Panc1 (cell line): ENCODE data around the gene TPSG1. TPM values are rescaled to one million over a fixed set of nuclear protein-coding genes. Genes with fewer than 3 reads are reported as not detected.

Experiments
- ATAC-seq: fragments of 200-7000 bp; cut with Tn5 transposase; 2 replicates; pipeline ENCODE4 v1.9.1; 2020; ENCODE audit warnings: mild to moderate bottlenecking, moderate library complexity
- Bru-seq: library from RNA; stranded (reverse); fragments of 400-500 nt; gene quantifications from one replicate; lab custom pipeline; 2021; lab: Mats Ljungman, UMichigan
- BruChase-seq, 2 experiments: library from RNA; stranded (reverse); fragments of 400-500 nt; gene quantifications; one replicate each; lab custom pipeline; 2021; lab: Mats Ljungman, UMichigan
- BruUV-seq: library from RNA; stranded (reverse); fragments of 400-500 nt; replicated peaks from 2 replicates; lab custom pipeline; 2021; lab: Mats Ljungman, UMichigan
- CTCF ChIA-PET: fragments of 300-600 bp; sonication (Branson Sonifier 250); formaldehyde crosslinking; loops from one replicate; lab custom pipeline; 2022; ENCODE audit warnings: antibody characterized with exemption; lab: Charles Lee
- POLR2A ChIA-PET: fragments of 300-600 bp; sonication (Branson Sonifier 250); formaldehyde crosslinking; loops from one replicate; lab custom pipeline; 2022; ENCODE audit warnings: antibody characterized with exemption; lab: Charles Lee
- DNase-seq: peaks from one replicate; pipeline ENCODE4 v3.0.0-alpha.2; 2010; ENCODE audit warnings: low read depth, low spot score
- H3K27ac ChIP-seq: 2 replicates; pipeline ENCODE4 v1.5.1; 2011; ENCODE audit warnings: mild to moderate bottlenecking, low read length, inconsistent platforms
- H3K27me3 ChIP-seq: fragments of 200-500 bp; sonication (Bioruptor generic); 2 replicates; pipeline ENCODE4 v1.6.0; 2014; ENCODE audit warnings: low read length, inconsistent platforms; ENCODE audit not compliant: control insufficient read depth, insufficient read depth
- H3K36me3 ChIP-seq: fragments of 200-500 bp; sonication (Bioruptor generic); 2 replicates; pipeline ENCODE4 v1.5.1; 2014; ENCODE audit warnings: inconsistent platforms, mild to moderate bottlenecking, low read length, moderate library complexity; ENCODE audit not compliant: control insufficient read depth, insufficient read depth
- H3K4me1 ChIP-seq: 2 replicates; pipeline ENCODE4 v1.5.1; 2011; ENCODE audit warnings: inconsistent platforms, mild to moderate bottlenecking, low read length, moderate library complexity; ENCODE audit not compliant: control insufficient read depth, insufficient read depth
- H3K4me3 ChIP-seq, 2 experiments: 2 replicates each; pipeline ENCODE4 v1.5.1; 2011 to 2012; ENCODE audit warnings: low read depth in 2 of 2, low read length in 2 of 2, mild to moderate bottlenecking in 2 of 2, inconsistent platforms in 1 of 2, moderate library complexity in 1 of 2
- H3K9me3 ChIP-seq: fragments of 200-500 bp; sonication (Bioruptor generic); 2 replicates; pipeline ENCODE4 v1.5.1; 2014; ENCODE audit warnings: low read depth, mild to moderate bottlenecking, inconsistent platforms, low read length, moderate library complexity; ENCODE audit not compliant: control insufficient read depth, insufficient read depth
- CTCF ChIP-seq: fragments of 450-650 bp; IDR thresholded peaks from 2 replicates; pipeline ENCODE4 v1.5.1; 2017; ENCODE audit warnings: mild to moderate bottlenecking
- POLR2AphosphoS5 ChIP-seq: IDR thresholded peaks from 2 replicates; pipeline ENCODE4 v1.6.1; 2012; ENCODE audit warnings: mild to moderate bottlenecking, low read depth, low read length, moderate library complexity
- REST ChIP-seq, 2 experiments: IDR thresholded peaks; 2 replicates each; pipeline ENCODE4 v1.6.1; 2011 to 2012; ENCODE audit warnings: low read depth in 2 of 2, control low read depth in 1 of 2, low read length in 1 of 2, mild to moderate bottlenecking in 1 of 2, moderate library complexity in 1 of 2; ENCODE audit not compliant: insufficient read depth in 1 of 2
- SIN3A ChIP-seq: IDR thresholded peaks from 2 replicates; pipeline ENCODE4 v1.6.1; 2012; ENCODE audit warnings: low read depth, mild to moderate bottlenecking, low read length, moderate library complexity, borderline replicate concordance; ENCODE audit not compliant: insufficient read depth
- TCF7L2 ChIP-seq: IDR thresholded peaks from 2 replicates; pipeline ENCODE4 v1.6.1; 2011; ENCODE audit warnings: mild to moderate bottlenecking, low read depth, low read length, inconsistent platforms
- in situ Hi-C: cut with HindIII; loops from 2 replicates; pipeline ENCODE4 v1.10.0; 2016; ENCODE audit warnings: low sequenced_read_pairs, low pct_unique_long_range_greater_than_20kb
- intact Hi-C: fragments of 100-400 bp; cut with micrococcal nuclease; formaldehyde crosslinking; loops from one replicate; pipeline ENCODE4 v1.10.0; 2022; ENCODE audit not compliant: unreplicated experiment
- long read RNA-seq: library from polyadenylated mRNA; unstranded; transcript quantifications from one replicate; pipeline ENCODE4 v2.0.0, GENCODE V29; 2021; ENCODE audit not compliant: unreplicated experiment
- polyA plus RNA-seq: library from polyadenylated mRNA; unstranded; fragments of >200 nt; gene quantifications from one replicate; pipeline ENCODE4 v1.2.1, GENCODE V29; 2012; ENCODE audit warnings: missing spikeins; ENCODE audit not compliant: insufficient read length
- total RNA-seq: library from RNA; stranded (reverse); gene quantifications from one replicate; pipeline ENCODE4 v1.2.1, GENCODE V29; 2021; ENCODE audit not compliant: unreplicated experiment

The TPSG1 gene
- total RNA-seq (4.6 TPM), Bru-seq, nascent RNA (percentile 34 among the genes with signal in this experiment), BruChase-seq, experiment 1, labeled RNA remaining after a 2-hour chase (percentile 36 among the genes with signal in this experiment), BruChase-seq, experiment 2, labeled RNA remaining after a 6-hour chase (percentile 39 among the genes with signal in this experiment)
- 2.4 TPM for polyA plus RNA-seq
- long read RNA-seq, partial matches to known transcripts, result 1 of 1 reads
- long read RNA-seq, other reads (novel, unspliced or antisense), result 0 of 1 reads

- Histone ChIP-seq H3K27me3 (no peaks in the 10 kb centered on the region), H3K9me3 (no peaks in the 10 kb centered on the region), H3K4me1 (peaks cover 12% of the 10 kb centered on the region), H3K4me3 (no peak within 1 kb of the TSS), H3K36me3 (no peaks in the 10 kb centered on the region), H3K27ac (peak within 1 kb of the TSS; percentile 84)
- BruUV-seq, result no TSS peak
- 0 out of 2 replicates have a peak, but pooled peaks have one; percentile 15 for TF ChIP-seq POLR2AphosphoS5
- no peak for TF ChIP-seq SIN3A
- intact Hi-C loops, result no loop called here
- ATAC-seq, result peak; percentile 17
- CTCF ChIA-PET, result no interaction called here
- POLR2A ChIA-PET, result no interaction called here
- DNase-seq, result no peak
- in situ Hi-C loops, result no loop called here
Observed at GRCh38 chr16:1225051-1225451, at the start of gene TPSG1. TPSG1 (minus strand) TSS chr16:1225268; CDS start chr16:1225252, 16 bp downstream.

- no peaks in the 10 kb centered on the region for H3K9me3 ChIP-seq
- H3K36me3 ChIP-seq, result no peaks in the 10 kb centered on the region
- in situ Hi-C loops, result no loop called here
- ATAC-seq (no peak), DNase-seq (no peak)
- H3K27ac ChIP-seq, result no peak overlapping the region
- intact Hi-C loops, result no loop called here
- H3K4me3 ChIP-seq, result no peak overlapping the region
- no peaks in the 10 kb centered on the region for H3K27me3 ChIP-seq
- H3K4me1 ChIP-seq, result peaks cover 9% of the 10 kb centered on the region
- no TSS peak for BruUV-seq
- ChIA-PET CTCF (no interaction called here), POLR2A (no interaction called here)
- TF ChIP-seq CTCF, result no peak
- TF ChIP-seq REST (IDR thresholded peaks at IDR 0.05; ENCODE audit: insufficient read depth in 1 of 2, low read depth in 2 of 2, low read length in 1 of 2), result no peak
- TF ChIP-seq SIN3A, result no peak
- TF ChIP-seq POLR2AphosphoS5, result no peak
- no peak for TF ChIP-seq TCF7L2
Observed at GRCh38 chr16:1274767-1275166, 49.7 kb upstream of the TPSG1 start.

- in situ Hi-C loops (no loop called here), intact Hi-C loops (no loop called here)
- peaks cover 7% of the 10 kb centered on the region for H3K4me1 ChIP-seq
- no peak for TF ChIP-seq TCF7L2
- TF ChIP-seq SIN3A, result no peak
- no peak for TF ChIP-seq POLR2AphosphoS5
- TF ChIP-seq CTCF, result no peak
- no peak for TF ChIP-seq REST (IDR thresholded peaks at IDR 0.05; ENCODE audit: insufficient read depth in 1 of 2, low read depth in 2 of 2, low read length in 1 of 2)
- no peak overlapping the region for H3K4me3 ChIP-seq
- no peaks in the 10 kb centered on the region for H3K9me3 ChIP-seq
- BruUV-seq, result no TSS peak
- H3K27ac ChIP-seq, result no peak overlapping the region
- no peaks in the 10 kb centered on the region for H3K27me3 ChIP-seq
- DNase-seq (no peak), ATAC-seq (no peak)
- CTCF ChIA-PET, result no interaction called here
- no peaks in the 10 kb centered on the region for H3K36me3 ChIP-seq
- POLR2A ChIA-PET, result no interaction called here
Observed at GRCh38 chr16:1273816-1274215, 48.7 kb upstream of the TPSG1 start.
